Measurements from ENCODE around the gene AVPR2.

Gene AVPR2

GRCh38 chrX:153863251-153863991 lies 41.1 kb upstream of the AVPR2 start:
- DNase-seq (ENCODE audit: low read depth, low spot score), result no peak
- in situ Hi-C loops (cut with HindIII; ENCODE audit: low sequenced_read_pairs), result no loop called here
- TF ChIP-seq, protein P1, sequence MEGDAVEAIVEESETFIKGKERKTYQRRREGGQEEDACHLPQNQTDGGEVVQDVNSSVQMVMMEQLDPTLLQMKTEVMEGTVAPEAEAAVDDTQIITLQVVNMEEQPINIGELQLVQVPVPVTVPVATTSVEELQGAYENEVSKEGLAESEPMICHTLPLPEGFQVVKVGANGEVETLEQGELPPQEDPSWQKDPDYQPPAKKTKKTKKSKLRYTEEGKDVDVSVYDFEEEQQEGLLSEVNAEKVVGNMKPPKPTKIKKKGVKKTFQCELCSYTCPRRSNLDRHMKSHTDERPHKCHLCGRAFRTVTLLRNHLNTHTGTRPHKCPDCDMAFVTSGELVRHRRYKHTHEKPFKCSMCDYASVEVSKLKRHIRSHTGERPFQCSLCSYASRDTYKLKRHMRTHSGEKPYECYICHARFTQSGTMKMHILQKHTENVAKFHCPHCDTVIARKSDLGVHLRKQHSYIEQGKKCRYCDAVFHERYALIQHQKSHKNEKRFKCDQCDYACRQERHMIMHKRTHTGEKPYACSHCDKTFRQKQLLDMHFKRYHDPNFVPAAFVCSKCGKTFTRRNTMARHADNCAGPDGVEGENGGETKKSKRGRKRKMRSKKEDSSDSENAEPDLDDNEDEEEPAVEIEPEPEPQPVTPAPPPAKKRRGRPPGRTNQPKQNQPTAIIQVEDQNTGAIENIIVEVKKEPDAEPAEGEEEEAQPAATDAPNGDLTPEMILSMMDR (IDR thresholded peaks at IDR 0.05; ENCODE audit: low read depth, low read length), result no peak
- H3K4me3 ChIP-seq (ENCODE audit: low read depth, low read length), result no peak overlapping the region

- in situ Hi-C loops (cut with HindIII; ENCODE audit: low sequenced_read_pairs), result no loop called here
- no peak for DNase-seq (ENCODE audit: low read depth, low spot score)
- H3K4me3 ChIP-seq (ENCODE audit: low read depth, low read length), result no peak overlapping the region
- TF ChIP-seq, protein P1 (IDR thresholded peaks at IDR 0.05; ENCODE audit: low read depth, low read length), result no peak
These were observed 40.4 kb upstream of the AVPR2 start for GRCh38 chrX:153864101-153864500.

- no peak for DNase-seq (ENCODE audit: low read depth, low spot score)
- no peak overlapping the region for H3K4me3 ChIP-seq (ENCODE audit: low read depth, low read length)
- in situ Hi-C loops (cut with HindIII; ENCODE audit: low sequenced_read_pairs), result no loop called here
- TF ChIP-seq, protein P1 (IDR thresholded peaks at IDR 0.05; ENCODE audit: low read depth, low read length), result no peak
These were observed 39.7 kb upstream of the AVPR2 start for GRCh38 chrX:153864561-153865320.

DNA sequence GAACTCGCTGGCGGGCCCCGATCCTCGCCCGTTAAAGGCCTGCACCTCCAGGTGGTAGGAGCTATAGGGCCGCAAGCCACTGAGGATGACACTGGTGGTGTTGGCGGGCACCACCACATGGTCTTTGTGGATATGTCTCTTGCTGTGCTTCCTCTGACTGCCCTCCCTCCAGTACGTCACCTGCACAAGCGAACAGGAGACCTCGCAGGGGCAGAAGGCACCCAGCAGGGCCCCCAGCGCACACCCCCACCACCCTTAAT lies 39.2 kb upstream of the AVPR2 start:
- DNase-seq (ENCODE audit: low read depth, low spot score), result no peak
- TF ChIP-seq, protein P1 (IDR thresholded peaks at IDR 0.05; ENCODE audit: low read depth, low read length), result no peak
- H3K4me3 ChIP-seq (ENCODE audit: low read depth, low read length), result no peak overlapping the region
- in situ Hi-C loops (cut with HindIII; ENCODE audit: low sequenced_read_pairs), result no loop called here

DNA sequence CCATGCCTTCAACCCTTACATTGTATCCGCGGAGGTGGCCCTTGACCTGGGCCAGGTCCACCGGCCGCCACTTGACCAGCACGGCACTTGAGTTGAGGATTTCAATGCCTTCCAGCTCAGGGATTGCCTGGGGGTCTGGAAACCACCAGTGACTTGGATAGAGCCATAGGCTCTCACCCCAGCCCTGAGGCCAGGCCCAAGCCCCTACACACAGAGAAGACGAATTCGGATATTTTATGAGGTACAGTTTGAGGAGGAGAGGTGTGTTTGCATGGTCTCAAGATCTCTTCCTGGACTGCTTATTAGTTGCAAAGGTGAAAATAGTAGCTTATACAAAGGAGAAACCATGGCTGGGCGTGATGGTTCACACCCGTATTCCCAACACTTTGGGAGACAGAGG lies 38.8 kb upstream of the AVPR2 start:
- DNase-seq (ENCODE audit: low read depth, low spot score), result no peak
- in situ Hi-C loops (cut with HindIII; ENCODE audit: low sequenced_read_pairs), result no loop called here
- H3K4me3 ChIP-seq (ENCODE audit: low read depth, low read length), result no peak overlapping the region
- TF ChIP-seq, protein P1 (IDR thresholded peaks at IDR 0.05; ENCODE audit: low read depth, low read length), result no peak

DNA sequence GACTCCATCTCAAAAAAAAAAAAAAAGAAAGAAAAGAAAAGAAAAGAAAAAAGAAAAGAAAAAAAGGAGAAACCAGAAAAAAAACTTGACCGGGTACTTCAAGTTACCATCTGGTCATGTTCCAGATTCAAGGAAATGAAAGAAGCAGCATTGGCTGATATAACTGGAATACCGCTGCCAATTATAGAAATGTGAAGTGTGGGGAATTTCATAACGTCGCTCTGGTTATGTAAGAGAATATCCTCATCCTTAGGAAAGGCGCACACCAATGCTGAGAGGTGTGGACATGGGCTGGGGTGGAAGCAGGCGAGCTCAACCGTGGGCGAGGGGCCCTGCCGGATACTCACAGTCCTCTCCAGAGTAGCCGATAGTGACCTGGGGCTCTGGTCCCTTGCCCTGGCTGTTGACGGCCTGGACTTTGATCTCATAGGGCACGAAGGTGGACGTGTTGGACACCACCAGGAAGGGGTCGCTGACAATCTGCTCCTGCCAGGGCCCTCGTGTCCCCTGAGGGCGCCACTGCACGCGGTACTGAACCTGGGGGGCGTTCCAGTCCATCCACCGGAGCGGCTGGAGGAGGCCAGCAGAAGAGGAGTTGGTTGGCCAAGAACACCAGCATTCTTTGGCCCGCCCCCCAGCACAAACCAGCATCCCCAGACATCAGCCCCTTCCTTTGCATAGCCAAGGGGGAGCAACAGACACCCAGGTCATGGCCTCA lies 38.0 kb upstream of the AVPR2 start:
- TF ChIP-seq, protein P1 (IDR thresholded peaks at IDR 0.05; ENCODE audit: low read depth, low read length), result no peak
- no peak for DNase-seq (ENCODE audit: low read depth, low spot score)
- in situ Hi-C loops (cut with HindIII; ENCODE audit: low sequenced_read_pairs), result no loop called here
- no peak overlapping the region for H3K4me3 ChIP-seq (ENCODE audit: low read depth, low read length)

All from astrocyte of the spinal cord (primary cell).